Measurements from ENCODE around the gene METAP1D. TPM values are rescaled to one million over a fixed set of nuclear protein-coding genes. Genes with fewer than 3 reads are reported as not detected.

METAP1D gene
- total and polyA plus RNA-seq, 4 donors = 2.5 to 17.8 (median 3.0) TPM

DNA sequence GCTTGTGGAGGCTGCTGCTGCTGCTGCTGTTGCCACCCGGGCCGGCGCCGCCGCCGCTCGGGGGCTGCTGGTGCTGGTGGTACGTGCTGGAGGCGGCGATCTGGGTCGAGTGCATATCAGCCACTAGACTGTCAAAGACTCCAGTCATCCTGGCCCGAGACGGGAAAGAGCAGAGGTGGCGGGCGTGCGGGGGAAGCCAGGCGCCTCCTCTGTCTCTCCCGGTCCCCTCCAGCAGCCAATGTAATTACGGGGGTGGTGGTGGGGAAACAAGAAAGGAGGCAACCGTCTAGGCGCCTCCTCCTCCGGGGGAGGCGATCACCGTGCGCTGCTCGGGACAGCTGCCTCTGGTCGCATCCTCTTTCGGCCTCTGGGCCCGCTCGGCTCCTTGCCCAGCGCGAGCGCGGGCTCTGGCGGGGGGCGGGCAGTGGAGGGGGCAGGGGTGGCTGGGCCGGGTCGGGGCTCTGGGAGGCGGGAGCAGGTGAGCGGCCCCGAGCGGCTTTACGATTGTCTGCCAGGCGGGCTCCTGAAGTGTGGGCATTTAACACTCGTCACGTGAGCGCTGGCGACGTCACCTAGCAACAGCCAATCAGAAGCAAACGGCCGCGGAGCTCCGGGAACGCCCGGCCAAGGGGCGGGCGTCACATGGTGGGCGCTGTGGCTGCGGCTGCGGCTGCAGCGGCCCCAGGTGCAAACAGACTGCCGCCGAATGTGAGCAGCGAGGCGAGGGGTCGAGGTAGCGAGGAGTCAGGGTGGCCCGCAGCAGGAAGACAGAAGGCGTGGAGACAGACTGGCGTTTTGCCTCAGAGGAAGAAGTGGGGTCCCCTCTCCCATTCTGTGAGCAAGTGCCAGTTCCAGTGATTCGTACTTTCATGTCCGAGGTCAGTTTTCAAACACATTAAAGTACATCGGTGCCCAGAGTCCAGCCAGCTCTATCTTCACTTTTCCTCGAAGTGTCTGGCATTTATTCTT, 102.9 kb downstream of the METAP1D start, which contains the start of gene DLX2:
Gene DLX2 (minus strand): TSS at position 510 of the 969 bp plus-strand sequence. CDS start 362 bp downstream, at position 148.
- Histone ChIP-seq H3K9ac (ENCODE audit: insufficient read depth in 1 of 2, low read length in 2 of 2) (no peak within 1 kb of the TSS), H3K27ac (ENCODE audit: low read depth in 1 of 2, low read length in 1 of 2) (no peak within 1 kb of the TSS), H3K9me3 (ENCODE audit: control insufficient read depth in 4 of 4, insufficient read depth in 3 of 4, low read length in 3 of 4) (peaks cover 0 to 9% (median 0%) of the 10 kb centered on the region in 4 donors), H3K36me3 (ENCODE audit: control insufficient read depth in 4 of 4, insufficient read depth in 4 of 4, low read length in 4 of 4) (no peaks in the 10 kb centered on the region), H3K4me1 (ENCODE audit: control insufficient read depth in 5 of 5, insufficient read depth in 5 of 5, low read length in 5 of 5) (peaks cover 0 to 49% (median 9%) of the 10 kb centered on the region in 5 donors), H3K27me3 (ENCODE audit: control insufficient read depth in 3 of 3, insufficient read depth in 3 of 3, low read length in 2 of 3) (peaks cover 0 to 90% (median 90%) of the 10 kb centered on the region in 3 donors), H3K4me3 (peak within 1 kb of the TSS; percentile 1)
- DNase-seq (peak; percentile 90 to 91 (median 90)), ATAC-seq (ENCODE audit: insufficient read depth, low FRiP score) (peak; percentile 39)
- WGBS, 2 donors = 1% methylated on average over 74 of the region's 74 CpGs
- TF ChIP-seq, protein P1, sequence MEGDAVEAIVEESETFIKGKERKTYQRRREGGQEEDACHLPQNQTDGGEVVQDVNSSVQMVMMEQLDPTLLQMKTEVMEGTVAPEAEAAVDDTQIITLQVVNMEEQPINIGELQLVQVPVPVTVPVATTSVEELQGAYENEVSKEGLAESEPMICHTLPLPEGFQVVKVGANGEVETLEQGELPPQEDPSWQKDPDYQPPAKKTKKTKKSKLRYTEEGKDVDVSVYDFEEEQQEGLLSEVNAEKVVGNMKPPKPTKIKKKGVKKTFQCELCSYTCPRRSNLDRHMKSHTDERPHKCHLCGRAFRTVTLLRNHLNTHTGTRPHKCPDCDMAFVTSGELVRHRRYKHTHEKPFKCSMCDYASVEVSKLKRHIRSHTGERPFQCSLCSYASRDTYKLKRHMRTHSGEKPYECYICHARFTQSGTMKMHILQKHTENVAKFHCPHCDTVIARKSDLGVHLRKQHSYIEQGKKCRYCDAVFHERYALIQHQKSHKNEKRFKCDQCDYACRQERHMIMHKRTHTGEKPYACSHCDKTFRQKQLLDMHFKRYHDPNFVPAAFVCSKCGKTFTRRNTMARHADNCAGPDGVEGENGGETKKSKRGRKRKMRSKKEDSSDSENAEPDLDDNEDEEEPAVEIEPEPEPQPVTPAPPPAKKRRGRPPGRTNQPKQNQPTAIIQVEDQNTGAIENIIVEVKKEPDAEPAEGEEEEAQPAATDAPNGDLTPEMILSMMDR (IDR thresholded peaks at IDR 0.05; ENCODE audit: control extremely low read depth, extremely low read depth) = no peak

DNA sequence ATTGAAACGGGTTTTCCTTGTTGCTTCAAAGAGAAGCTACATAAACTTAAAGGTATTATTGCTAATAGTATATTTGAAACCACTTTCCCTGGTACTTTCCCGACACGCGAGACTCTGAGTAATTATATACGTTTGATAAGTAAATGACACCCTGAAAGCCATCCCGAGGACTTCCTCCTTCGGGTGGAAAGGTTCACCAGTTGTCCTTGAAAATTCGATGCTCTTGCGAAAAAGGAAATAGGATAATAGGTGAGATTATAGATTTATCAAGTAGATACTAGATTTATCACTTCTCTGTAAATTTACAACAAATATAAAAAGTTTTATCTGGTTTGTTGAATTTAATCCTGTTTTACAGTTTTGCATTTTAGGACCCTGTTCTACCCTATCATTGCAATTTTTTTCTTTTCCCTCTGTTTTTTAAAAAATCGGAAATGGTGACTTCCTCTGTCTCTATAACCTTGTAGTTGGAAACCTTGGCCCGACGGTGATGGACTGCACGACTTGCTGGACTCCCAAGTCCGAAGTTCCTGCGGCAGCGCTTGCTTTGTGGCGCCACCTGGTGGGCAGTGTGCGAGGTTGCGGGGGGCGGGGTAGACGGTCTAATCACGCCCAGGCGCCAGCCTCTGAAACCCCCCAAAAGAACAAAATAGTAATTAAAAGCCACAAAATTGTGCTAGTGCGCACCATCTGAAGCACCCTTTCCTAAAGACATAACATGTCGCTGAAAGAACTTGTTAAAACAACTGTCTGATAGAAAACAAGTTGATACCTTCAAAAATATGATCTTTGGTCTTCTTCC, 103.9 kb downstream of the METAP1D start:
- Histone ChIP-seq H3K4me1 (ENCODE audit: control insufficient read depth in 5 of 5, insufficient read depth in 5 of 5, low read length in 5 of 5) (peaks cover 0 to 49% (median 5%) of the 10 kb centered on the region in 5 donors), H3K36me3 (ENCODE audit: control insufficient read depth in 4 of 4, insufficient read depth in 4 of 4, low read length in 4 of 4) (no peaks in the 10 kb centered on the region), H3K27me3 (ENCODE audit: control insufficient read depth in 3 of 3, insufficient read depth in 3 of 3, low read length in 2 of 3) (peaks cover 0 to 90% (median 90%) of the 10 kb centered on the region in 3 donors), H3K27ac (ENCODE audit: low read depth in 1 of 2, low read length in 1 of 2) (no peak overlapping the region), H3K9me3 (ENCODE audit: control insufficient read depth in 4 of 4, insufficient read depth in 3 of 4, low read length in 3 of 4) (peaks cover 0 to 10% (median 0%) of the 10 kb centered on the region in 4 donors), H3K4me3 (no peak overlapping the region), H3K9ac (ENCODE audit: insufficient read depth in 1 of 2, low read length in 2 of 2) (no peak overlapping the region)
- DNase-seq (peak; percentile 86 to 90 (median 88)), ATAC-seq (ENCODE audit: insufficient read depth, low FRiP score) (no peak)
- WGBS, 2 donors = 2 to 4% methylated on average over 25 of the region's 25 CpGs
- TF ChIP-seq, protein P1 (IDR thresholded peaks at IDR 0.05; ENCODE audit: control extremely low read depth, extremely low read depth) = peak; percentile 69

DNA sequence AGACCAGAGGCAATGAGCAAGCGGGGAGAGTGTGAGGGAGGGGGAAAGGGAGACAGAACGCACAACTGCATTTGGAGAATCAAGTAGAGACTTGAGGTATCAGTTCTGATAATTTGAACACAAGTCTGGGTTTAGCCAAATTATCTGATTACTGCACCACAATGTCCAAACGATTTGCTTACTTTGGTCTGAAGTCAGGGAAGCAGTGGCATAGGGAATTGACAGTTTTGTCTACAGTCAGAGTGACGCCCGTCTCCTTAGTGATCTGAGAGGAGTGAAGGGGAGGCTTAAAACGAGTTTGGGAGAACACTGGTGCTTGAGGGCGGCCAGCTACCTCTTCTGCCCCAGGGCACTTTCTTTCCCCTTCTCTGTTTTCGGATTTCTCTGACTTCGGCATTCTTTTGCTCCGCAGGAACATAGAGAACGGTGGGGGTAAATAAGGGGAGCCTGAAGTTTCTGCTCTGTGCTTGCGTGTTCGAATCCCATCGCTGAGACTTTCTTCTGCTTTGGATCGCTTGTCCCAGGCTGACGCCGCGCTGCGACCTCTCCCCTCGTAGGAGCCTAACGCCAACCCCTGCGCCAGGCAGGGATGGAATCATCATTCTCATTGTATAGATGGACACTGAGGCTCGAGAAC, 105.8 kb downstream of the METAP1D start:
- TF ChIP-seq, protein P1 (IDR thresholded peaks at IDR 0.05; ENCODE audit: control extremely low read depth, extremely low read depth) = no peak
- Histone ChIP-seq H3K9ac (ENCODE audit: insufficient read depth in 1 of 2, low read length in 2 of 2) (no peak overlapping the region), H3K27ac (ENCODE audit: low read depth in 1 of 2, low read length in 1 of 2) (no peak overlapping the region), H3K4me1 (ENCODE audit: control insufficient read depth in 5 of 5, insufficient read depth in 5 of 5, low read length in 5 of 5) (peaks cover 0 to 38% (median 4%) of the 10 kb centered on the region in 5 donors), H3K9me3 (ENCODE audit: control insufficient read depth in 4 of 4, insufficient read depth in 3 of 4, low read length in 3 of 4) (peaks cover 0 to 8% (median 0%) of the 10 kb centered on the region in 4 donors), H3K4me3 (no peak overlapping the region), H3K27me3 (ENCODE audit: control insufficient read depth in 3 of 3, insufficient read depth in 3 of 3, low read length in 2 of 3) (peaks cover 0 to 91% (median 81%) of the 10 kb centered on the region in 3 donors), H3K36me3 (ENCODE audit: control insufficient read depth in 4 of 4, insufficient read depth in 4 of 4, low read length in 4 of 4) (no peaks in the 10 kb centered on the region)
- no peak for ATAC-seq (ENCODE audit: insufficient read depth, low FRiP score)
- WGBS, 2 donors = 12 to 15% methylated on average over 23 of the region's 23 CpGs
- peak in 1 of 3 donors; percentile 31 for DNase-seq

Measured in lung (tissue), 12 donors.